Activated naive CD4-positive, alpha-beta T cell treated with anti-CD3 and anti-CD28 coated beads, Interleukin-2, amount 10 ng/mL, durations not matched to agents 5 hours and 36 hours (primary cell): ENCODE measurements around the gene CLOCK. TPM values are rescaled to one million over a fixed set of nuclear protein-coding genes. Genes with fewer than 3 reads are reported as not detected.

ENCODE experiments used
- total RNA-seq, 2 experiments: library from RNA; stranded (reverse); gene quantifications; one replicate each; pipeline ENCODE4 v1.2.3, GENCODE V29; 2021

The CLOCK gene, protein sequence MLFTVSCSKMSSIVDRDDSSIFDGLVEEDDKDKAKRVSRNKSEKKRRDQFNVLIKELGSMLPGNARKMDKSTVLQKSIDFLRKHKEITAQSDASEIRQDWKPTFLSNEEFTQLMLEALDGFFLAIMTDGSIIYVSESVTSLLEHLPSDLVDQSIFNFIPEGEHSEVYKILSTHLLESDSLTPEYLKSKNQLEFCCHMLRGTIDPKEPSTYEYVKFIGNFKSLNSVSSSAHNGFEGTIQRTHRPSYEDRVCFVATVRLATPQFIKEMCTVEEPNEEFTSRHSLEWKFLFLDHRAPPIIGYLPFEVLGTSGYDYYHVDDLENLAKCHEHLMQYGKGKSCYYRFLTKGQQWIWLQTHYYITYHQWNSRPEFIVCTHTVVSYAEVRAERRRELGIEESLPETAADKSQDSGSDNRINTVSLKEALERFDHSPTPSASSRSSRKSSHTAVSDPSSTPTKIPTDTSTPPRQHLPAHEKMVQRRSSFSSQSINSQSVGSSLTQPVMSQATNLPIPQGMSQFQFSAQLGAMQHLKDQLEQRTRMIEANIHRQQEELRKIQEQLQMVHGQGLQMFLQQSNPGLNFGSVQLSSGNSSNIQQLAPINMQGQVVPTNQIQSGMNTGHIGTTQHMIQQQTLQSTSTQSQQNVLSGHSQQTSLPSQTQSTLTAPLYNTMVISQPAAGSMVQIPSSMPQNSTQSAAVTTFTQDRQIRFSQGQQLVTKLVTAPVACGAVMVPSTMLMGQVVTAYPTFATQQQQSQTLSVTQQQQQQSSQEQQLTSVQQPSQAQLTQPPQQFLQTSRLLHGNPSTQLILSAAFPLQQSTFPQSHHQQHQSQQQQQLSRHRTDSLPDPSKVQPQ
- total RNA-seq, result 1 to 10 TPM; 7.3 to 7.6 TPM

DNA sequence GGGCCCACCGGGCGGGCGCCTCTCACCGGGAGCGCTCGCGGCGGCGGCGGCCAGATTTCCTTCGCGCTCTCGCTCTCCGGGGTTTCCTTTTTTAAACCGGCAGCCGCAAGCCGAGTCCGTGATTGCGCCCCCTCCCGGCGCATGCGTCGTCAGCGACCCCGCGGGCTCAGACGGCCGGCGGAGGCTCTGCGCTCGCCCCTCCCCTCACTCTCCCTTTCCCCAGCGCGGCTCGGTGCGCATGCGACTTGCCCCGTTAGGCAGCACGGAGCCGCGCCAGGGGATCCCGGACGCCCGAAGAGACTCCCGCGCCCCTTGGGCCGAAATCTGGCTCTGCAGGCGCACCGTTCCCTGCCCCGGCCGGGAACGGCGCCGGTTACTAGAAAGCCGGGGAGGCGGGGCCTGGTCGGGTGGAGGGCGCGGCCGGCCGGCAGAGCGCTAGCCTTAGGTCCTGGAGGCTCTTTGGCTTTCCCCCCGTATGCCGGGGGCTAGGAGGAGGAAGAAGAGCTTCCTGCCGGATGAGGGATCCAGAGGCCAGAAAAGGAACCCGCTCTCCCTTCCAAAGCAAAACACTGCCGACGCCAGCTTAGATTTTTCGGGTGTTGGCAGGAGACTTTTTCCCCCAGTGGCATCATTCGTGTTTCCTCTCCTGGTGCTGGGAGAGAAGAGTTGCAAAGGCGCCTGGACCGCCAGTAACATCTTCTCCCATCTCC lies at the start of gene CLOCK:
CLOCK (minus strand) TSS at position 154 of the 710 bp plus-strand sequence. CDS start 64,124 bp downstream, outside the sequence.

DNA sequence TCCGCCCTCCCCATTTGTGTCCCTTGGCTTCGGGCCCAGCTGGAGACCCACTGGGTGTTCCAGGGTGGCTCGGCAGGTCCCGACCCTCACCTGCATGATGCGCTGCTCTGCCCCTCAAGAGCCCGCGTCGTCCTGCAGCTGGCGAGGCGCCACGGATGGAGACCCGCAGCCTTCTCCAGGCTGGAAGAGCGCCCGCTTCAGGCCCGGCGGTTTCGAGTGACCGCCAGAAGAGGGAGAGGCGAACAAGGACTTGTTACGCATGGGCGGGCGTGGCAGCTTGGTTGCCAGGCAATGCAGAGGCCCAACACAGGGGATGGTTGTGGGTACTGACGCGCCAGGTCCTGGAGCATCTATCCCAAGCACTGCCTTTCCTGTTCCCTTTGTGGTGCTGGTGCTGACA lies 45.3 kb upstream of the CLOCK start, which contains the start of gene PDCL2:
PDCL2 (minus strand) TSS at position 232 of the 400 bp plus-strand sequence; CDS start at position 96, 136 bp downstream.

DNA sequence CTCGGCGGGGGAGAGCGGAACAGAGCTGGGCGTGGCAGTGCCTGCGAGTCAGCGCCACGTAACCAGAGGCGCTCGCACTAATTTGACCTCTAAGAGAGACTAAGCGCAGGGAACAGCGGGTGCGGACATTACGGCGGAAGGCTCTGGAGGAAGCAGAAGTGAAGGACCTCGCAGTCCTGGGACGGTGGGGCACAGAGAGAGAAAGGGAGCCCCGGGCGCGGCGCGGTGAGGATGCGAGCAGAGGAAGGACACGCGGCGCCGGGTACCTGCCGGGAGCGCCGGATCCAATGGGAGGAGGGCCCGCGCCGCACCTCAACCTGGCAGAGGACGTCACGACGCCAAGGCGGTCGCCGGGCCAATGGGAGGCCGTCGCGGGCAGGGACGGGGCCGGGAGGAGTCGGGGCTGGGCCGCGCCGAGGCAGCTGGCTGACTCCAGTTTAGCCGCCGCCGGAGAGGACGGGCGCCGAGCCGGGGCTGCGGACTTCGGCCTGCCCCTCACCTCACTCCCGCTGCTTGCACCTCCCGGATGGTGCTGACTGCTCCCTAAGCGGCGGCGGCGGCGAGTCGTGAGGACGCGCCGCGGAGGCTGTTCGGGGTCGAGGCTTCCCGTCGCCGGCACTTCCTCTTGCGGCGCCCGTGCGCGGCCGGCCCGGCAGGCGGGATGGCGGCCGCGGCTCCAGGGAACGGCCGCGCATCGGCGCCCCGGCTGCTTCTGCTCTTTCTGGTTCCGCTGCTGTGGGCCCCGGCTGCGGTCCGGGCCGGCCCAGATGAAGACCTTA lies 151.0 kb downstream of the CLOCK start, which contains the start of gene TMEM165:
TMEM165 (plus strand) TSS at position 429 of the 779 bp plus-strand sequence; CDS start at position 662, 233 bp downstream.

Other genes with a start within 250 kb of the CLOCK start
- gene SRD5A3, start 200.7 kb downstream of the CLOCK start, total RNA-seq, result 1 to 10 TPM; 6.2 to 6.3 TPM
- gene TMEM165, start 151.0 kb downstream of the CLOCK start, total RNA-seq, result 10 to 100 TPM; 57.1 to 58.6 TPM
- gene PDCL2, start 45.3 kb upstream of the CLOCK start, total RNA-seq, result not detected
- not detected for gene NMU, start 89.4 kb upstream of the CLOCK start, total RNA-seq